NCI-H187 (cell line): Measurements from ENCODE around the gene PRICKLE2.

ENCODE experiments used
- DNase-seq, 2 experiments: peaks; one replicate each; lab custom pipeline; 2025; lab: John Stamatoyannopoulos, UW

Gene PRICKLE2

GRCh38 chr3:64131725-64132469, 93.4 kb downstream of the PRICKLE2 start:
- DNase-seq: no peak

GRCh38 chr3:64130436-64130835, 94.8 kb downstream of the PRICKLE2 start:
- no peak for DNase-seq

DNA sequence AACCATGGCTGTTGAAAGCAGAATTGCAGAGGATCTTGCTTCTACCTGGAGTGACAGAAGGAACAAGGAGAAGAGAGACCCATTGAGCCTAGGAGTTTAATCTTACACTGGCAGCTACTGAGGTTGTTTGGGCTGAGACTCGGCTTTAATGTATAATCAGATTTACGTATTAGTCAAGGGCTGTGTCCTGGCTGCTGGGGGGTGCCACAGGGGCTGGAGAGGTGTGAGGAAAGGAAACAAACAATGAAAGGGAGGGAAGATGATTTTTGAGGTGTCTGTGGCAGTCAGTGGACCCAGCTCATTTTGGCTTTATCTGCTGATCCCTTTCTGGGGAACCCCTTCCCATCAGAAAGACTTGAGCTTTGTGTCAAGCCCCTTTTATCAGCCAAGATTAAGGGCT, 95.7 kb downstream of the PRICKLE2 start:
- DNase-seq: no peak

- DNase-seq: no peak
Observed at GRCh38 chr3:64129106-64129505, 96.2 kb downstream of the PRICKLE2 start.

- DNase-seq: no peak
Observed at GRCh38 chr3:64125561-64125960, 99.7 kb downstream of the PRICKLE2 start.

- DNase-seq: no peak
Observed at GRCh38 chr3:64123931-64124330, 101.3 kb downstream of the PRICKLE2 start.

- DNase-seq: no peak
Observed at GRCh38 chr3:64122476-64122875, 102.8 kb downstream of the PRICKLE2 start.

- DNase-seq: no peak
Observed at GRCh38 chr3:64121750-64122311, 103.4 kb downstream of the PRICKLE2 start.

- DNase-seq: no peak
Observed at GRCh38 chr3:64120876-64121275, 104.4 kb downstream of the PRICKLE2 start.

DNA sequence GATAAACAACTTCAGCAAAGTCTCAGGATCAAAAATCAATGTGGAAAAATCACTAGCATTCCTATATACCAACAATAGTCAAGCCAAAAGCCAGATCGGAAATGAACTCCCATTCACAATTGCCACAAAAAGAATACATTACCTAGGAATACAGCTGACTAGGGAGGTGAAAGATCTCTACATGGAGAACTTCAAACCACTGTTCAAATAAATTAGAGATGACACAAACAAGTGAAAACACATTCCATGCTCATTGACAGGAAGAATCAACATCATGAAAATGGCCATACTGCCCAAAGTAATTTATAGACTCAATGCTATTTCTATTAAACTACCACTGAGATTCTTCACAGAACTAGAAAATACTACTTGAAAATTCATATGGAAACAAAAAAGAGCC, 107.8 kb downstream of the PRICKLE2 start:
- no peak for DNase-seq

- no peak for DNase-seq
Observed at GRCh38 chr3:64114651-64115050, 110.6 kb downstream of the PRICKLE2 start.

- no peak for DNase-seq
Observed at GRCh38 chr3:64111872-64112271, 113.4 kb downstream of the PRICKLE2 start.

- no peak for DNase-seq
Observed at GRCh38 chr3:64111083-64111482, 114.2 kb downstream of the PRICKLE2 start.

- peak in 1 of 2 experiments; percentile 16 for DNase-seq
Observed at GRCh38 chr3:64110071-64110470, 115.2 kb downstream of the PRICKLE2 start.

- DNase-seq: no peak
Observed at GRCh38 chr3:64109438-64109837, 115.8 kb downstream of the PRICKLE2 start.

DNA sequence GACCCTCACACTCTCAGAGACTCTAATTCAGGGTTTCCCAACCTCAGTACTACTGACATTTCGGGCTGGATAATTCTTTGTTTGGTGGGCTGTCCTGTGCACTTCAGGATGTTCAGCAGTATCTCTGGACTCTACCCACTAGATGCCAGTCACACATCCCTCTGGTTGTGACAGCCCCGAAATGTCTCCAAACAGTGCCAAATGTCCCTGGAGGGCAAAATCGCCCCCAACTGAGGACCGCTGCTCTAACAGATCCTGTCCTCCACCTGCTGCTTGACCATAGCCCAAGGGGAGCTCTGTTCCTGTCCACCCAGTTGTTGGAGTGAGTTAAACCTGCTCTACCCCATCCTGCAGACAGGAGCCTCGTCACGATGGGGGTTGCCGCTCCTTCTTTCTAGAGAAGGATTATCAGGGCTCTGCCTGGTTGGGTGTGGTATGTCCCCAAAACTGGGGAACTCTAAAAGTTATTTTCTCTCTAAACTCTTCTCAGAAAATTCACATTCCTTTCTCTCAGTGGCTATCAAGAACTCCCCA, 116.4 kb downstream of the PRICKLE2 start:
- DNase-seq: no peak

GRCh38 chr3:64108231-64108630, 117.0 kb downstream of the PRICKLE2 start:
- DNase-seq: no peak

DNA sequence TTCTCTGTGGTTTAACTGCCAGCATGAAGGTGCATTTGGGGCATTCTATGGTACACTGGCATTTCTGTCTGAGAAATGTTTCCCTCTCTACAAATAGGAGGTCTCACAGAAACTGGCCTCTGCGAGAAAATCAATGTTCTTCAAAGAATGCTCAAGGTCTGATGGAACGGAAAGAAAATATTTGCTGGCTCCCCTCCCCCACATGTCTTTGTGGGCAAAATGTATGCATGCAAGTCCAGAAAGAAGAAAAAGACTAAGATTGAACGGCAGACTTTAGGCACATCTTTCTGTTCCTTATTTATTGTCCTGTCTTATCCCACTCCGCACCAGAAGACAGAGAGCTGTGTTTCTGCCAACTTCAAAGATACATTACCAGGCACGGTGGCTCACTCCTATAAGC, 118.1 kb downstream of the PRICKLE2 start:
- no peak for DNase-seq

DNA sequence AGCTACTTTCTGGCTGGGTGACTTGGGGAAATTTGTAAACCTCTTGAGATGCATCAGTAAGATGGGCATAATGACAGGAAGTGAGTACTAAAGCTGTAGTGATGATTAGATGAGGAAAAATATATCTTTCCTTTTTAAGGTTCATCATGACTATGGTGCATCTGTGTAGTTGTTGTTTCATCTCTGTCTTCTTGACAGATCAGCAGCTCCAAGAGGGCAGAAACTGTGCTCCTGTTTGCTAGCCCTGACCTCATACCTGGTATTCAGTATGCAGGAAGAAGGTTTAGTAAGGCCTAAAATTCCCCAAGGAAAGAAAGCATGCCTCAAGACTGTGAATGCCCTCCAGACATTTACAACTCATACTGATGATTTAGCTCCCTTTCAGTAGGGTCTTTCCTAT, 119.5 kb downstream of the PRICKLE2 start:
- DNase-seq: no peak

GRCh38 chr3:64104691-64105111, 120.6 kb downstream of the PRICKLE2 start:
- no peak for DNase-seq

DNA sequence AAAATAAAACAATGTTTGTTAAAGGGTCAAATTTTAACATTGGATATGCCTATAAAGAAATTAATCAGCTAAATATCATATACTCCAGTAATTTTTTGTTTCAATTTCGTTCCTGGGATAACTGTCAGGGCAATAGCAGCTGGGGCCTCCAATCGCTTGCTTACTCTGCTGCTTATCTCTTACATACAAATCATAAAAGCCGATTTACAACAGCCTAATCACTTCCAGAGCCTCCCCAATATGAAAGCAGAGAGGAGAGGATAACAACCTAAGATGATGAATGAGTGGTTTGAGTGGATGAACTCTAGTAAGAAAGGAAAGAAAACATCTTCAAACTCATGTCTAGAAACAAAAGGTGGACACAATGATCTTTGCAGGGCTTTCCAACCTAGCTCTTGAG, 121.3 kb downstream of the PRICKLE2 start:
- no peak for DNase-seq

GRCh38 chr3:64103131-64103530, 122.1 kb downstream of the PRICKLE2 start:
- no peak for DNase-seq

GRCh38 chr3:64102147-64102546, 123.1 kb downstream of the PRICKLE2 start:
- no peak for DNase-seq

GRCh38 chr3:64099316-64099715, 126.0 kb downstream of the PRICKLE2 start:
- no peak for DNase-seq
